Muscle layer of duodenum (tissue), 2 donors: Measurements from ENCODE around the gene TXK.

Source experiments
- H3K27ac ChIP-seq: one replicate; pipeline ENCODE4 v1.7.0; 2013; ENCODE audit warnings: mild to moderate bottlenecking, low read length
- H3K27me3 ChIP-seq: one replicate; pipeline ENCODE4 v1.7.0; 2013; ENCODE audit warnings: low read depth, mild to moderate bottlenecking, control low read depth, low read length
- H3K36me3 ChIP-seq, 2 donors: one replicate each; pipeline ENCODE4 v1.7.0; 2013; ENCODE audit warnings: low read length in 2 of 2, control low read depth in 1 of 2, mild to moderate bottlenecking in 1 of 2; ENCODE audit not compliant: insufficient read depth in 2 of 2, control insufficient read depth in 1 of 2
- H3K4me1 ChIP-seq, 2 donors: one replicate each; pipeline ENCODE4 v1.7.0; 2013; ENCODE audit warnings: low read length in 2 of 2, mild to moderate bottlenecking in 2 of 2, control low read depth in 1 of 2, moderate library complexity in 1 of 2; ENCODE audit not compliant: insufficient read depth in 2 of 2, control insufficient read depth in 1 of 2
- H3K4me3 ChIP-seq, 2 donors: one replicate each; pipeline ENCODE4 v1.7.0; 2013; ENCODE audit warnings: low read length in 2 of 2, low read depth in 1 of 2, mild to moderate bottlenecking in 1 of 2
- H3K9me3 ChIP-seq, 2 donors: one replicate each; pipeline ENCODE4 v1.7.0; 2013; ENCODE audit warnings: low read length in 2 of 2, control low read depth in 1 of 2, mild to moderate bottlenecking in 1 of 2; ENCODE audit not compliant: control insufficient read depth in 1 of 2
- donor health status: healthy.

Gene TXK

GRCh38 chr4:48100256-48100655 lies 33.8 kb downstream of the TXK start:
- no peaks in the 10 kb centered on the region for H3K9me3 ChIP-seq
- H3K36me3 ChIP-seq, result no peaks in the 10 kb centered on the region
- no peak overlapping the region for H3K27ac ChIP-seq
- no peak overlapping the region for H3K4me3 ChIP-seq
- H3K4me1 ChIP-seq, result no peaks in the 10 kb centered on the region
- no peaks in the 10 kb centered on the region for H3K27me3 ChIP-seq

GRCh38 chr4:48095441-48095840 lies 38.6 kb downstream of the TXK start:
- Histone ChIP-seq H3K4me1 (no peaks in the 10 kb centered on the region), H3K4me3 (no peak overlapping the region), H3K27ac (no peak overlapping the region), H3K36me3 (no peaks in the 10 kb centered on the region), H3K9me3 (no peaks in the 10 kb centered on the region), H3K27me3 (no peaks in the 10 kb centered on the region)

- no peaks in the 10 kb centered on the region for H3K36me3 ChIP-seq
- H3K4me1 ChIP-seq, result no peaks in the 10 kb centered on the region
- H3K9me3 ChIP-seq, result no peaks in the 10 kb centered on the region
- no peaks in the 10 kb centered on the region for H3K27me3 ChIP-seq
- no peak overlapping the region for H3K4me3 ChIP-seq
- H3K27ac ChIP-seq, result no peak overlapping the region
Measured at GRCh38 chr4:48093991-48094416, 40.0 kb downstream of the TXK start.

- no peak overlapping the region for H3K27ac ChIP-seq
- no peaks in the 10 kb centered on the region for H3K27me3 ChIP-seq
- H3K36me3 ChIP-seq, result no peaks in the 10 kb centered on the region
- no peaks in the 10 kb centered on the region for H3K9me3 ChIP-seq
- H3K4me3 ChIP-seq, result no peak overlapping the region
- no peaks in the 10 kb centered on the region for H3K4me1 ChIP-seq
Measured at GRCh38 chr4:48090621-48091020, 43.4 kb downstream of the TXK start.

GRCh38 chr4:48085821-48086589 lies 48.0 kb downstream of the TXK start:
- Histone ChIP-seq H3K9me3 (no peaks in the 10 kb centered on the region), H3K4me3 (no peak overlapping the region)

GRCh38 chr4:48082956-48083355 lies 51.1 kb downstream of the TXK start:
- no peaks in the 10 kb centered on the region for H3K9me3 ChIP-seq
- no peak overlapping the region for H3K27ac ChIP-seq
- no peaks in the 10 kb centered on the region for H3K4me1 ChIP-seq
- no peaks in the 10 kb centered on the region for H3K27me3 ChIP-seq
- H3K4me3 ChIP-seq, result no peak overlapping the region
- H3K36me3 ChIP-seq, result no peaks in the 10 kb centered on the region

More at GRCh38 chr4:48085821-48086589, 48.0 kb downstream of the TXK start:
- Histone ChIP-seq H3K4me1 (no peaks in the 10 kb centered on the region), H3K27ac (no peak overlapping the region), H3K27me3 (no peaks in the 10 kb centered on the region), H3K36me3 (no peaks in the 10 kb centered on the region)

- Histone ChIP-seq H3K36me3 (no peaks in the 10 kb centered on the region), H3K4me3 (no peak overlapping the region), H3K27ac (no peak overlapping the region), H3K4me1 (no peaks in the 10 kb centered on the region), H3K9me3 (no peaks in the 10 kb centered on the region), H3K27me3 (no peaks in the 10 kb centered on the region)
Measured at GRCh38 chr4:48081196-48081595, 52.9 kb downstream of the TXK start.

GRCh38 chr4:48079972-48080391 lies 54.1 kb downstream of the TXK start:
- H3K4me3 ChIP-seq, result no peak overlapping the region
- no peaks in the 10 kb centered on the region for H3K4me1 ChIP-seq
- no peaks in the 10 kb centered on the region for H3K9me3 ChIP-seq
- H3K27me3 ChIP-seq, result no peaks in the 10 kb centered on the region
- no peaks in the 10 kb centered on the region for H3K36me3 ChIP-seq
- H3K27ac ChIP-seq, result no peak overlapping the region

GRCh38 chr4:48078862-48079655 lies 55.0 kb downstream of the TXK start:
- Histone ChIP-seq H3K9me3 (no peaks in the 10 kb centered on the region), H3K4me1 (no peaks in the 10 kb centered on the region), H3K36me3 (no peaks in the 10 kb centered on the region), H3K4me3 (no peak overlapping the region), H3K27me3 (no peaks in the 10 kb centered on the region), H3K27ac (no peak overlapping the region)

- Histone ChIP-seq H3K27me3 (no peaks in the 10 kb centered on the region), H3K4me1 (no peaks in the 10 kb centered on the region), H3K4me3 (no peak overlapping the region), H3K36me3 (no peaks in the 10 kb centered on the region), H3K27ac (no peak overlapping the region), H3K9me3 (no peaks in the 10 kb centered on the region)
Measured at GRCh38 chr4:48078425-48078824, 55.6 kb downstream of the TXK start.

- H3K9me3 ChIP-seq, result no peaks in the 10 kb centered on the region
- H3K4me3 ChIP-seq, result no peak overlapping the region
- no peaks in the 10 kb centered on the region for H3K36me3 ChIP-seq
- H3K4me1 ChIP-seq, result no peaks in the 10 kb centered on the region
- no peaks in the 10 kb centered on the region for H3K27me3 ChIP-seq
- H3K27ac ChIP-seq, result no peak overlapping the region
Measured at GRCh38 chr4:48074657-48075056, 59.4 kb downstream of the TXK start.
